HPDE6-E6E7 (cell line): Measurements from ENCODE around the gene KIF6.
A peak's percentile ranks its signal among the peaks of the same experiment; 100 is the strongest.
"Not testable (repeated sequence)": the region's sequence is repeated elsewhere in the genome, so short reads cannot be mapped to it uniquely, and the experiment has no call there.

Source experiments
- DNase-seq: peaks from one replicate; pipeline ENCODE4 v3.0.0; 2011; ENCODE audit warnings: missing footprints; ENCODE audit errors: extremely low spot score

Gene KIF6

GRCh38 chr6:39499053-39499452 lies 226.2 kb downstream of the KIF6 start:
- DNase-seq: no peak

GRCh38 chr6:39498096-39498495 lies 227.1 kb downstream of the KIF6 start:
- DNase-seq: no peak

GRCh38 chr6:39496915-39497314 lies 228.3 kb downstream of the KIF6 start:
- DNase-seq: no peak

DNA sequence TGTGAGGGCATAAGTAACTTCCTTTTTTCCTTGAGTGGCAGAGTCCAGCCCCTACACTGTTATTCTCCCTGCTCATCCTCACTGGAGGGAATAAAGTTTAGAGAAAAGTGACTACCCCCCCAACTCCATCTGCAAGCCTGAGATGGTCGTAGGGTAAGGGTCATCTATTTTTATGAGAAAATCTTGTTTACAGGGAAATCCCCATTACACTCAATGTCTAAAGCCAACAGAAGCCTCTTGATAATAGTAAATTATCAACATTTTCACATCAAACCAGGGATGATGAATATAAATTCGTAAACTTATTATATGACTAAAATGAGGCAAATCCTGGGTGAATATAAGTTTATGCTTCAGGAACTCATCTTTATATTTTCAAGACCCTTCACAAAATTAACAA lies 228.8 kb downstream of the KIF6 start:
- DNase-seq: no peak

GRCh38 chr6:39495640-39496039 lies 229.6 kb downstream of the KIF6 start:
- no peak for DNase-seq

DNA sequence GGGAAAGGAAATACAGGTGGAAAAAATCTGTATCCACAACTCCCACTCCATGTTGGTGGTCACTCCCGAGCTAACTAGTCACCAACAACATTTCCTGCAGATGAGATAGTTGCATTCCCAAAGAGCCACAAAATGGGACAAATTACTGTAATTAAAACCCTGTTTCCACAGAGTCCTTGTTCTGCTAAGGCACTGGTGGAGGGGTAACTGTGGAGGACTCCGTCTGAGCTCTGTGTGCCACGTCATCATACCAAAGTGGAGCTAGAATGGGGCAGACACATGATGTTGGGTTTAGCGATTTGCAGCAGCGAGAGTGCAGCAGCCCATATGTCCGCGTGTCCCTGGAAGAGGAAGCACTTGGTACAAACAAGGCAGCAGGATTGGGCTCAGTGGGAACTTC lies 230.2 kb downstream of the KIF6 start:
- DNase-seq: no peak

DNA sequence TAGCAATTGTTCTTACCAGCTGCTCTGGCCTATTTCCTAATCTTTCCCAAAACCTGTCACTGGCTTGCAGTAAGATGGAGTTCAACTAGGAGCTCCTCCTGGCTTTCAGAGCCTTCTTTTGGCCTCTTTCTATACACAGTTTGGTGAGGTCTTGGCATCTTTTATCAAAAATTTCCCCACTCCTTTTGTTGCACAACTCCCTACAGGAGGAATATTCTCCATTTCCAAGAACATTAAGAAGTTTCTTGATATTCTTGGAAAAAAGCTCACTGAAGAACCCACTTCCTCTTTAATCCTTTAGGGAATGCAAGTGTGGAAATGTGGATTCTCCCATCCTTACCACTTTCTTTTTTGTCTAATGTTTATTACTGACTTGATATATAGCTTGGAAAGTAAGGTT lies 231.4 kb downstream of the KIF6 start:
- DNase-seq: no peak

- no peak for DNase-seq
Measured at GRCh38 chr6:39493174-39493573, 232.0 kb downstream of the KIF6 start.

GRCh38 chr6:39490108-39490507 lies 235.1 kb downstream of the KIF6 start:
- no peak for DNase-seq

DNA sequence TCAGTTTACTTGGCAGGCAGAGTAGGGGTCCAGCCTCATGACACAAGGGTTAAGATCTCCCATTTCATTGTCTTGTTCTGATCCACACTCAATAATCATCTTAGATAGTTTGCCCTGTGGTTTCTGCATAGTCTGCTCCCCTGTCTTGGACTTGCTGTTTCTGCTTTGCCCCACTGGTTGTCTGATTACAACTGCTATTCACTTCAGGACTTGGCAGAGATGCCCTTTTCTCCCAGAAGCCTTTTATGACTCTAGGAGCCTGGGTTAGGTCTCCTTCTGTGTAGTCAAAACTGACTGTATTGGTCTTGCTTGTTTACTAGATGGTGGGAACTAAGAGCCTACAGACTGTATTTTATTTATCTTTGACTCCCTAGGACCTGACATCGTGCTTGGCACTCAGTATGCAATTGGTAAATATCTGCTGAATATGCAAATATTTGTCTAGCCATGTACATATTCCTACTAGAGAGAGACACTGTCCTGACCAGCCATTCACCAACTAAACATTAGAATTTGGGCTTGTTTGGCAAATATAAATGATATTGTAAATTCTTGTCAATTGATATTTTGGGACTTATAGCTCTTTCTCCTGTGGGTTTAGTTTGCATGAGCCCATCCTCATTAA lies 236.8 kb downstream of the KIF6 start:
- no peak for DNase-seq

DNA sequence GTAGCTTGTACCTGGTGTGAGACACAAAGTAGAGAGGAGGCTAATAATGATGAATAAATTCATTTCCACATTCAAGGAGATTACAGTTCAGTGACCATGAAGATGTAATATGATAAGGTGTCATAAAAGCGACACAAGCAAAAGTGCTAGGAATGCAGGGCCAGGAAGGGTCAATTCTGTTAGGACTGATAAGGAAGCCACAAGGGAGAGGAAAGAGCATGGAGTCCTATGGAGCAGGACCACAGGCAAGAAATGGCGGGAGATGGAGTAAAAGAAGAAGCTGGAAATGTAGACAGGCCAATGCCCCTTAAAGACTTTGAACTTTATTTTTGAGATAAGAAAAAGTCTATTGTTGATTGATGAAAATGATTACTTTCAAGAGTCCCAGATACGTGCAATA lies 240.9 kb downstream of the KIF6 start:
- no peak for DNase-seq

DNA sequence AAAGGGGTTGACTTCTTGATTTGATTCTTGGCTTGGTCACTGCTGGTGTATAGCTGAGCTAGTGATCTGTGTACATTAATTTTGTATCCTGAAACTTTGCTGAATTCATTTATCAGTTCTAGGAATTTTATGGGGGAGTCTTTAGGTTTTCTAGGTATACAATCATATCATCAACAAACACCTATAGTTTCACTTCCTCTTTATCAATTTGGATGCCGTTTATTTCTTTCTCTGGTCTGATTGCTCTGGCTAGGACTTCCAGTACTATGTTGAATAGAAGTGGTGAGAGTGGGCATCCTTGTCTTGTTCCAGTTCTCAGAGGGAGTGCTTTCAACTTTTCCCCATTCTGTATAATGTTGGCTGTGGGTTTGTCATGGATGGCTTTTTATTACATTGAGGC lies 245.4 kb downstream of the KIF6 start:
- DNase-seq: not testable (repeated sequence)

DNA sequence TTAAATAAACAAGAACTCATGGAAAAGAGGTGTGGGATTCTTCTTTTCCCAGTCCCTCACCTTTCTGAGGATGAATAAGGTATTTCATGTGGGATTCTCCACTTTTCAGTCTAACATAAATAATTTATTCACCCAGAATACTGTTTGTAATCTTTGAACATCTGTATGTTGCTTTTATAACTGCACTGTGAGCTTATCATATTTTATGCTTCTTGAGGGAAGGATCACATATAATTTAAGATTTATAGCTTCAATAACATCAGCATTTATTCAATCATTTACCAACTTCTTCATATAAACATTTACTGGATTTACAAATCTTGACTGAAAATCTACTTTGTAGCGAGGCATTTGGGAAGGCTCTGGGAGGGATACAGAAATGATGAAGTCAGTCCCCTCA lies 248.5 kb downstream of the KIF6 start:
- no peak for DNase-seq

DNA sequence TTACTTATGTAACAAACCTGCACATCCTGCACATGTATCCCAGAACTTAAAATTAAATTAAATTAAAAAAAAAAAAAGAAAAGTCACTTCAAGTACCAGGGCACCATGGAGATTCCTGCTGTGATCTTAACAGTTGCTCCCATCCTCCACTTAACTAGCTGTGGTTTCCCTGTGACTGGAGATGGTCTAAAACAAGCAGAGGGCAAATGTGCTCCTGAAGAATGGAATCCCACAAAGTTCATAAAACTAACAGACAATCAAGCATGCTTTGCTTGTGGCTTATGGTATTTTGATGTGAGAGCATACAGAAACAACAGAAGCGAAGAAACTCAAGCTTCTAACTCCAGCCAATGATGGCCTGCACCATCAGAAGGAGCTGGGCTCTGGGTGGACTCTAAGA lies 249.1 kb downstream of the KIF6 start:
- DNase-seq: no peak

- DNase-seq: no peak
Measured at GRCh38 chr6:39471954-39472659, 253.1 kb downstream of the KIF6 start.

DNA sequence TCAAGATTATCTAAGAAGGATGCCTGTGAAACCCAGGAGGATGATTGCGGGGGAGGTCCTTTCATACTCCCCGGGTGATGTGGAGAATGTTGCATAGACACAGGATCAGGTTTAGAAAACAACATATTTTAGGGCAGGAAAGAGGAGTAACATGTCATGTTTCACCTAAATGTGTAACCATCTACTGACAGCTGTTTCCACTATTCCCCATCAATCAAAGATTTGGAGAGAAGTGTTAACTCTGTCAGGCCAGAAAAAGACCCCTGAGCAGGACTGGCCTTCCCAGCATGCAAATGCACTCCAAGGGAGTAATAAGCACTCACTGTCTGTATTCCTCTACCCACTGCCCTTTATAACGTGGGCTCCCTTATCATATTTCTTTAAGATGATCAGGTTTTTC lies 254.7 kb downstream of the KIF6 start:
- no peak for DNase-seq

DNA sequence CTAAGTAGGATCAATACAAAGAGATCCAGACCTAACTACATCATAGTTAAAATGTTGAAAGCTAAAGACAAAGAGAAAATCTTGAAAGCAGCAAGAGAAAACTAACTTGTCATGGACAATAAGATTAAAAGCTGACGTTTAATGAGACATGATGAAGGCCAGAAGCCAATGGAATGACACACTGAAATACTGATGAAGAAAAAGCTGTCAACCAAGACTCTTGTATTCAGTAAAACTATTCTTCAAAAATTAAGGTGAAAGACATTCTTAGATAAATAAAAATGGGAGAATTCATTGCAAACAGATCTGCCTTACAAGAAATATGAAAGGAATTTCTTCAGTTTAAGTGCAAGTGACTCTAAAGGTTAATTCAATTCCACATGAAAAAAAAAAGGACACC lies 256.8 kb downstream of the KIF6 start:
- DNase-seq: no peak

DNA sequence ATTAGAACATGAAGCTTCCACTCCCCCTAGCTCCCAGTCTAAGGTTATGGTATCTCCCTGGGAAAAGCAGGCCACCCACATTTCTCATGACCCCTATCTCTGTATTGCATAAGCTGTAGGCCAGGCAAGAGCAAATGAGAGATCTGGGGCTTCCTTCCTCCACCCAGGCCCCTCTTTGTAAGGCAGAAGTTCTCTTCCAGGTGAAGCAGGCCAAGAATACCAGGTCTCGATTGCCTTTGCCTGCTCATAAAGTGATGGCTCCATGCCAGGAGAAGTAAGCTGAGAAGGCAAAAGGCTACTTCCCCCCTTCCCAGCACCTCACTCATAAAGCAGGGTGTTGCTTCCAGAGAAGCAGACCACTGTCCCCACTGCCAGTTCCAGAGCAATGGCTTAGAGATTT lies 258.6 kb downstream of the KIF6 start:
- DNase-seq: no peak

DNA sequence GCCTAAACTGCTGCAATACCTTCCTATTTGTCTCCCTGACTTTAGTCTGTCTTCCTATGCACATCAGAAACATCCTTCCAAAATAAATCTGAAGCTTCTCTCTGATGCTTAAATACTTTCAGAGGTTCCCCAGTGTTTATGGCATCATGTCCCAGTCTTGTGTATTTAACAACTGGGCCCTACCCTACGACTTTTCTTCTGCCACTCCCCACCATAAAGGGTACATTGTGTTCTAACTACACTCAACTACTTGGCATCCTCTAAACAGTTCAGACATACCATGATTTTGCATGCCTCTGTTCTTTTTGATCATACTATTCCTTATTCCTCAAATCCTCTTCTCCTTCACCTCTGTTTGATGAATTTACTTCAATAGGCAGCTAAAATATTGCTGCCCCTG lies 259.7 kb downstream of the KIF6 start:
- DNase-seq: no peak

GRCh38 chr6:39464067-39464466 lies 261.1 kb downstream of the KIF6 start:
- no peak for DNase-seq

DNA sequence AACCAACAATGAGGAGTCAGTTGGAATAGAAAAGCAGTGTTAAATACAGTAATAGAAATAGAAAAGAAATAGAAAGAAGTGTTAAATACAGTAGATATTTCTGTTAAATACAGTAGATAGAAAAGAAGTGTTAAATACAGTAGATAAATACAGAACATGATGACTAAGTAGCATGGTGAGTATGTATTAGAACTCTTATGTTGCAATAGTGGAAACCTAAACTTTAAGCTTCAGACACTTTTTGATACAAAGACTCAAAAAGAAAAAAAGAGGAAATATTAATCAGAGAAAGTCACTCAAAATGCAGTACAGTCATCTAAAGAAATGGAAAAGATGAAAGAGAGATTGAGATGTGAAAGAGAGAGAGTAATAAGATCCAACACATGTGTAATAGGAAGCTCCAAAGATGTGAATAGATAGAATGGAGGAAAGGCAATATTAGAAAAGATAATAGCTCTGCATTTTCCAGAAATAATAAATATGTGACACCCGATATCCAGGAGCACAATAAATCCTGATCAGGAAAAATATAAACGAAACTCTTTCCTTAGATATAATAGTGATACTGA lies 271.2 kb downstream of the KIF6 start:
- no peak for DNase-seq

GRCh38 chr6:39453241-39453640 lies 272.0 kb downstream of the KIF6 start:
- DNase-seq: no peak

DNA sequence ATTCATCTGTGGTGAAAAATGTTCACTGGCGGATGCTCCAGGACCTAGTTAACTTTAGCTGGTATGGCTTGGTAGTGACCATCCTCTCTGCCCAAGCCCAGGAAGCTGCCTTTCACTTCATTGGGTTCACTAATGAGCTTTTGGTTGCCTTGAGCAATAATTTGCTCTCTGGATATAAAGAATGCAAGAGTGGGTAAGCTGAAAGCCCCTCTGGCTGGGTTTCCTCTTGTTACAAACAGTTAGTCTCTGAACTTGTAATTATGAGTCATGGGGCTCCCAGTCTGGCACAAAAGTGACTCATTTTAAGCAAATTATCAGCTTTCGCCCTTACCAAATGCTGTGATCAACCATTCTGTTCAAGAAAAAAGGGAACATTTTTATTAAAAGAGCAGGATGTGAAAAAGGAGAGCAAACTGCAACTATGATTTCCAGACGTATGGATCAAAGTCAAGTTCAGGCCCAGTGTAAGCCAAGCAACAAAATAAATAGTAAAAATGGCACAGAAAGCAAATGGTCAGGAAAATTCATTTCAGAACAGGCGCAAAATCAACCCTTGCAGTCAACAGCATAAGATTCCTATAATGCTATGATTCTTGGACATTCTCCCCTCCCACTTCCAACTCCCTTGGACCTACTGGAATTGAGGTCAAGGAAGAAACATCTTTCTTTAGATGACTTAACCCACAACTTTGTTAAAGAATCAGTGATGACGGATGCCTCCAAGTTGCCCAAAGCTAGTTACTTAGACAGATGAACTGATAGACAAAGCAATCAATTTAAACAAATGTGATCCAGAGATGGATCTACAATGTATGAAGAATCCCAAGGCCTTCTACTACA lies 272.7 kb downstream of the KIF6 start:
- DNase-seq: peak; percentile 44
